PC-3 (cell line): ENCODE data around the gene ING2.

Experiments used
- CTCF ChIP-seq: fragments of 300-600 bp; sonication (generic); conservative IDR thresholded peaks from 2 replicates; pipeline ENCODE4 v1.5.1; 2017; ENCODE audit warnings: antibody characterized with exemption, low read depth, mild to moderate bottlenecking, low read length
- EZH2 ChIP-seq: fragments of 300-600 bp; sonication (generic); IDR thresholded peaks from one replicate; pipeline ENCODE4 v1.6.1; 2017; ENCODE audit warnings: antibody characterized with exemption, mild to moderate bottlenecking, low read length; ENCODE audit not compliant: unreplicated experiment

DNA sequence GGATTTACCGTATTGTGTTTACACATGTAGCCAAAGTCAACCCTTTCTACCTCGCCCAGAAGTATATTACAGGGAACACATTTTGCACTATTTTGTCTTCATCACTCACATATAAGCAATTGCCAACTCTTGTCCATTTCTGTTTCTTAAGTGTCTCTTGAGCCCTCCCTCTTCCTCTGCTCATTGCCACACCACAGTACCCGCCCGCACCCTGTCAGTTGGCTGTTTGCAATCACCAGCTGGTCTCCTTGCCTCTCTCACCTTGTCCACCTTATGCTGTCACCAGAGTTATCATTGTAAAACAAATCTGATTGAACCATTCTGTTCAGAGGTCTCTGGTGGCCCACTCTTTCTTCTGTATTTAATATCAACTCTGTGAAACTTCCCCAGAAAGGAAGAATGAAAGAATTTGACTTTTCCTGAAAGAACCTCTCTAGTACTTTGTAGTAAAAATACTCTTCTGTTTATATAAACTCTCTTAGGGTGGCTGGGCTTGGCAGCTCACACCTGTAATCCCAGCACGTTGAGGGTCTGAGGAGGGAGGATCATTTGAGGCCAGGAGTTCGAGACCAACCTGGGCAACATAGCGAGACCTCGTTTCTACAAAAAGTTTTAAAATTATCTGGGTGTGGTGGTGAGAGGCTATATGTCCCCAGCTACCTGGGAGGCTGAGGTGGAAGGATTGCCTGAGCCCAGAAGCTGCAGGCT, 50.2 kb downstream of the ING2 start:
- no peak for TF ChIP-seq EZH2
- no peak for TF ChIP-seq CTCF
